ENCODE data around the gene SLC25A13.

SLC25A13 gene

DNA sequence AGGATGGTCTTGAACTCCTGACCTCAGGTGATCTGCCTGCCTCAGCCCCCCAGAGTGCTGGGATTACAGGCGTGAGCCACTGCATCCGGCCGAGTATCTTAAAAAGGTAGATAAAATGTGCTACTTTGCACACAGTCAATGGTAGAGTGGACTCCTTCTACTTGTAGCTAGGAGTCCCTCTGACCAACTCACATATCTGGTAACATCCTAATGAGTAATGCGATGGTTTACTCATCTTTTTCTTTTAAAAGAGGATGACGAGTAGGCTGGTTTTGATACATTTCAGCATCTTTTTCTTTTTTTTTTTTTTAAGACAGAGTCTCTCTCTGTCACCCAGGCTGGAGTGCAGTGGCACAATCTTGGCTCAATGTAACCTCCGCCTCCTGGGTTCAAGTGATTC lies 167.4 kb downstream of the SLC25A13 start:
- peak; percentile 12 for DNase-seq (ENCODE audit: low spot score)

DNA sequence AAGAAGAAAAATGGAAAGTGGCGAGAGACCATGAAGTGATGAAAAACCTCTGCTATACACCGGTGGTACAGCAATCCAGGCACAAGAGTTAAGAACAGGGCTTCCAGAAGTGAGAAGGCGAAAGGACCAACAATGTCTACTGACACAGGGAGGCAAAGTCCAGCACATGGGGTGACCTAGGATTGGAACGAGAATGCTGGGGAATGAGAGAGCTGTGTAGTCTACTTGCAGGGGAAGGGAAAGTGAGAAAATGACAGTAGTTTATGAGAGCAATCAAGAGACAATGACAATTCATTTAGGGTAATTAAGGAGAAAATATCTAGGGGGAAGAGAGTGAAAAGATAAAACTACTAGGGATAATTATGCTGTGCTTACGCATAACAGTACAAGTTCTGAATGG lies 169.2 kb downstream of the SLC25A13 start:
- no peak for DNase-seq (ENCODE audit: low spot score)

DNA sequence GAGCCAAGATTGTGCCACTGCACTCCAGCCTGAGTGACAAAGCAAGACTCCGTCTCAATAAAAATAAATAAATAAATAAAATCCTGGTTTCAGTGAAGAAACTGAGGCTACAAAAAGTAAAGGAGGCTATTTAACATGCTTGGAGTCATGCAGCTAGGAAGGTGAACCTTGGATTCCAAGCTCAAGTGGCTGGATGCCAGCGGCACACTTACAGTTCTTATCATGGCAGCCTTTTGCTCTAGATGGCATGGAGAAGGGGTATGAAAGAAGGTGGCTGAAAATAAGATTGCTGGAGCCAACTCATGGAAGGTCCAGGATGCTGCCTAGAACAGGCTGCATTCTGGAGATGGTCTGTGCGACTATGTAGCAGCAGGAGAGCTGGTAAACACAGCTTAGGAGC lies 170.0 kb downstream of the SLC25A13 start:
- DNase-seq (ENCODE audit: low spot score): no peak

- DNase-seq (ENCODE audit: low spot score): no peak
Measured at GRCh38 chr7:96144260-96144526, 177.7 kb downstream of the SLC25A13 start.

DNA sequence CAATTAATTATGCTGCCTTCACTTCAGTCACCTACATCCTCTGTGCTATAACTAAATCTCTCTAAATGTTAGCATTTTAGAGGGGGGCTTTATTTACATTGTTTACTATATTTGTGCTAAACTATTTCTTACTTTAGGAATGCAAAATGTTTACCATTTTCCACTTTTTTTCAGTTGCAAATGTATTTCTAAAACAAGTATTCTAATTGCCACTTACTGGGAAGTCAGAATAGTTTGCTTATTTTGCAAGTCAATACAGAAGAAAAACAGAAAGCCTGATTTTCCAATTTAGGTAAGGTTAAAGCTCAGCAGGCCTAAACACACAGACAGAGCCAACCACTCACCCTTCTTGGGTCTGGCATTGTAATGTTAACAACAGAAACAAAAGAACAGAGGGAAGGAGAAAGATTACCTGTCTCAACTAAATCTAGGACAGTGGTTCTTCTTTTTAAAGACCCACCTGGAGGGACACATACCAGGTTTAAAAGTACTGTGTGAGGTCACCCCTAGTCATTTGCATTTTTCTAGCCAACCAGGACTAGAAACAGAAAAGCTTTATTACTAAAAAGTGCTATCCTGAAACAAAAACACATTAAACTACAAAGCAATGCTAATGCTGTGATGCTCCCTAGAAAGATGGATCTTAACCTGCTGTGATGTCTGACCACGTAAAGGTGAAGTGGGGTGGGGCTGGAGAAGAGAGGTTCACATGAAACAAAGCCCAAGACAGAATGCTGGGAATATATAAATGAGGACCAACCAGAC lies 178.2 kb downstream of the SLC25A13 start:
- DNase-seq (ENCODE audit: low spot score): no peak

- DNase-seq (ENCODE audit: low spot score): no peak
Measured at GRCh38 chr7:96136600-96137239, 185.2 kb downstream of the SLC25A13 start.

DNA sequence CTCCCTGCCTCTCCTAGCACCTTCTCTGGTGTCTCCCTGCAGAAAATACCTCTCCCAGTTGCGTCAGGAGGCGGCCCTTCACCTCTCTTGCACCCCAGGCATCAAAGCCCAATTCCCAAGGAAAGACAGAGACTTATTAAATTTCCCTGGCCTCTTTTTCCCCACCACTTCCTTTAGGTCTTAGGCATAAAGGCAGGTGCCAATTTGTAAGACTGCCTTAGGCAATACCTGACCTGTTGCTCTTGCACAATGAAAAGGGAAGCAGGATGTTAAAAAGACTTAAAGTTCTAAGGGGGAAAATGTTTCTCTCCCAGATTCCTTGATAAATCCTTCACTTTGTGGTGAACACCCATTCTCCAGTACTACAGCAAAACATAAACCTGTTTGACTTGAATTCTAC lies 186.7 kb downstream of the SLC25A13 start:
- DNase-seq (ENCODE audit: low spot score): no peak

DNA sequence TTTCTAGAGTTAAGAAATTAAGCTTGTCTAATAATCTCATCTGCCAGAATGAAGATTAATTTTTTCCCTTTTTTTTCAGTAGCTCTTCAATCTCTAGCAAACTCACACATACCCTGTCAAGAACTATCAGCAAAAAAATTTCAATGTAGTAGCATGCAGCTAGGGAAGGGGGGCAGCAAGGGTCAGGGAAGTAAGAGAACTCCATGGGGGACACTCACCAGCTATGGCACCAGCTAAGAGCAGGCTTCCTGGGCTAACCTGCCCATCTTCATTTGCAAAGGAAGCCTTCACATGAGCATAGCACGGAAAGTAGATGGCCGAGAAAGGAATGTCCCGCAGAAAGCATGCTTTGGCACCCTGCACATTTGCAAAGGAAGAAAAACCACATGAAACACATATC lies 190.4 kb downstream of the SLC25A13 start:
- no peak for DNase-seq (ENCODE audit: low spot score)

DNA sequence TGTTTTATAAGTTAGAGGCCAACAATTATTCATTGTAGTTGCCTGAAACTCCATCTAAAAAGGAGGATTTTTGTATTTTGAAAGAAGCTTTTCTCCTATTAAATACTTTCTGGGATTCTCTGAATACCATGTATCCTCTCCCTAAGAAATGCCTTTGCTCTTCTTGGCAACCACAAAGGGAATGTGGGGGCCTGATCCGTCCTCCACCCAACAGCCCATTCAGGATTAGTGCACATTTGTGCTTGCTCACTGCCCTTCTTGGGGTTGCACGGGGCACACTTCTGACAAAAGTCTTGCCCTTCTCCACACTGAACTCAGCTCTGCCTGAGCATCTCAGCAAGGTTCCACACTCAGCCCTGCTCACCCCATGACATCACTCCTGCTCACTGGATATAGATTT lies 194.2 kb downstream of the SLC25A13 start:
- no peak for DNase-seq (ENCODE audit: low spot score)

DNA sequence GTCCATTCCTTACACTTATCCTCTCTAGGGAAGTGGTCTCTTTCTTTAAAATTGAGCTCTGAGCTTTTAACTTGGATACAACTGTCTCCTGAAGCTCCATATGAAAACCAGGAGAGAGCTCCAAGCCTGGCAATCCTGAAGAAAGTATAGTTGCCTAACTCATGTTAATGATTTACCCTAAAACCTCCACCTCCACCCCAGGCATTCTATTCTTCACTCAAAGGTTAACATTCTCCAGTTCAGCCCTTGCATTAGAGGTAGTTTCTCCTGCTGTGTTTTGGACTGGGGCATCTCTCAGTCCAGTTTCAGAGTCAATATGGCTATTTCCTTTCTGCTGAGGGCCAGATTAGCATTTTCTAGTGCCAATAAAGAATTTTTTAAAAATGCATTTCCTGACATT lies 195.5 kb downstream of the SLC25A13 start:
- no peak for DNase-seq (ENCODE audit: low spot score)

GRCh38 chr7:96122746-96123145 lies 199.2 kb downstream of the SLC25A13 start:
- DNase-seq (ENCODE audit: low spot score): no peak

- no peak for DNase-seq (ENCODE audit: low spot score)
Measured at GRCh38 chr7:96121752-96122151, 200.1 kb downstream of the SLC25A13 start.

DNA sequence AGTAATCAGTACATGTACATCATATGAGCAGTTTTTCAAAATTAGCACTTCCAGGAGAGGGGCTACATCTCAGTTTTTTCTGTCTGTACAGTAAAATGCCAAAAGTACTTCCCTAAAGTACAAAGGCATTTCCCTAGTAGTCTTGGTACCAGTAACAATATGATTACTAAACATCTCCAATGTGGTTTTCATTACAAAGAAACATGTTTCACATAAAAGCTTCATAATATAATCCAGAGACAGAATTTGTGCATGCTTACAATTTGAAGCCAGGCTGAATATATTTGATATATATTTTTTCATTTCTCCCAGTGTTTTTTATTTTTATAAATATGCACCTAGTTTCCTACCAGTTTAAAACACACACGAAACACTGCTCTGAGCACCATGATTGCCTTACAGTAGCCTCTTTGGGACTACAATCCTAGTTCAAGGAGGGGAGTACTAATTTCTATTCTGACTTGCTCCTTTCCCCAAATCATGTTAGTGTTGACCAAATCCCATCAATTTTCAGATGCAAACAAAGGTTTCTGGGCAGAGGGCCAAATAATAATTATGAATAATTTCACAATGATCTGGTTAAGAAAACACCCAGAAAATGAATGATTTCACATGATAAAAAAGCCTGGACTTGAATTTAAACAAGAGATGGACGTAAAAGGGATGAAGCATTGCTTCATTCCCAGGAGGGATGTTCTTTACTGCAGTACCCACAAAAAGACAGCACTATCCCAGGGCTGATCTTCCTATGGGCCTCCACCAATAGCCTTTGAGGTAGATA lies 201.3 kb downstream of the SLC25A13 start:
- DNase-seq (ENCODE audit: low spot score): no peak

DNA sequence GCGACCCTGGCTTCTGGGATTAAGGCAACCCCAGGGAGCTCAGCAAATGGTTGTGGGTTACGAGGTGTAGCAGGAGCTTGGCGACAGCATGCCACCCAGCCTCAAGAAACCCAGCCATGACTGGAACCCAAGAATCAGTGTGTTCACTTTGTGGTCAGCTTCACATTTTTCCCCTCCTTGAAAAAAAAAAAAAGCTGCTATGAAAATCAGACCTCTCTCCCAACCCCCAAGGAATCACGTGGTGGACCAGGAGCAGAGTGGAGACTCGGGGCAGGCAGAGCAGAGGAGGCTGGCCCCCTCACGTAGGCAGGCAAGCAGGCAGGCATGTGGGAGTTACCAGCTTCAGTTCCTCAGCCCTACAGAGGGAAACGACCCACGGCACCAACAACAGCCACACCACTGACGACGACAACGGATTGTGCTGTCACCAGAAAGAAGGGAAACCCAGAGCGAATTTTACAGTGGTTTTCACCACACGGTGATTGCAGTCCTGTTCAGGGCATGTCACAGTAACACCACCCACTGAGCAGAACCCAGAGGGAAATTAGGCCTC lies 203.4 kb downstream of the SLC25A13 start:
- DNase-seq (ENCODE audit: low spot score): no peak

DNA sequence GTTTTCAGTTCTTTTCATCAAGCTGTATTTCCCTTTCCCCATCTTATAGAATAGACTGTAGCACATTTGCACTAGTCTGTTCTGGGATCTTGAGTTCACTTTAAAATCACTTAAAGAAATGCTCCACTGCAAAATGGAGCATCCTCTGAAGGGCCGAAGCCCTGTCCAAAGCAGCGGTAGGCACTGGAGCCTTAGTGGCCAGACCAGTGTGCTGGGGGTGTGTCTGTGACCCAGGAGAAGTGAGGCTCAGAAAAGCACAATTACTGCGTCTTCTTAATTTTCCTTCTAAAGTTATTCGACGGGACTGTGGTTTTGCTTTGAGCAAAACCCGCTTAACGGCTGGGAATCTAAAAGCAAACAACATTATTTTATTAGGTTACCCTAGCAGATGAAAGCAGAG lies 205.7 kb downstream of the SLC25A13 start:
- no peak for DNase-seq (ENCODE audit: low spot score)

- DNase-seq (ENCODE audit: low spot score): no peak
Measured at GRCh38 chr7:96114190-96114589, 207.7 kb downstream of the SLC25A13 start.

- DNase-seq (ENCODE audit: low spot score): no peak
Measured at GRCh38 chr7:96111405-96111804, 210.5 kb downstream of the SLC25A13 start.

DNA sequence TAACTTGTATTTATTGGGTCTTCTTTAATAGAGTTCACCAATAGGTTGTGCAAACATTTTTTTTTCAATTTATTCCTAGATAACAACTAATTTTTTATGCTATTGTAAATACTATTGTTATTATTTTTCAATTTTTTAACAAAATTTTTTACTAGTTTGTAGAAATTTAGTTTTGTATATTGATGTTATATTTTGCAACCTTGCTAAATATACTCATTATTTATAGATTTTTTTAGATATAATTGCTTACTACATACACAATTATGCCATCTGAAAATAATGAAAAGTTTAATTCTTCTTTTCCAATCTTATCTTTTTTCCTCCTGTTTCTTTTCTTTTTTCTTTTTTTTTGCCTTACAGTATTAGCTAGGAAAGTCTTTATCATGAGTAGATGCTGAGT lies 216.9 kb downstream of the SLC25A13 start:
- no peak for DNase-seq (ENCODE audit: low spot score)

- no peak for DNase-seq (ENCODE audit: low spot score)
Measured at GRCh38 chr7:96102096-96102811, 219.6 kb downstream of the SLC25A13 start.

DNA sequence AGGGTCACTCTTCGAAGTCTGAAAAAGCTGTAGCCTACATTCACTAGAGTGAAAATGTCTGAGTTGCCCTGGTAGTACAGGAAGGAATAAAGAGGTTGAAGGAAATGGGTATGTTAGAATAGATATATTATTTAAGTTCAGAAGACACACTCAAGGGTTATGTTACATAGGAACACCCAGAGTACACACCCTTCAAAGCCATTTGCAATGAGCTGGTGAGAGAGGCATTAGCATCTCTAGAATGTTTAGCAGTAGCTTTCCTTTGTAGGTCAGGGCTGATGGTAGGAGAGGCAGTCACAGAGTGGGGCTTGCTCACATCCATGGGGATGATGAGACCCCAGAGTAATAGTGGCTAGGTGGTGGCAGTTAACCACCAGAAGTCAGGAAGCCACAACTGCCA lies 221.2 kb downstream of the SLC25A13 start:
- DNase-seq (ENCODE audit: low spot score): no peak

DNA sequence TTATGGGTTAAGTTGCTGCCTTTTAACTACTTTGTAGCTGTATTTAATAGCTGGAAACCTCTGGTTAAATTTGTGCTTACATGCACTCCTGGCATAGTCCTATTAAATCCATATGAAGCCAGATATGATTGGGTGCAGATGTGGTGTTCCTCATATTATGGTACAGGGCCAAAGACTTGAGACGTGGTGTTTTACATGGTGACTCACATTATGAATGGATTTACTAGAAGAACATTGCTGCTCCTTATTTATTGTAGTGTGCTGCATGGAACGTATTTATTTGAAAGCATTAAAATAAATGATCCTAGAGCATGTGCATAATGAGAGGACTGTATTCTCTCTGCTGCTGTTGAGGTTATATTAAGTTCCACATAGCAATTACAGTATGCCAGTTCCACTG lies 224.1 kb downstream of the SLC25A13 start:
- DNase-seq (ENCODE audit: low spot score): no peak

DNA sequence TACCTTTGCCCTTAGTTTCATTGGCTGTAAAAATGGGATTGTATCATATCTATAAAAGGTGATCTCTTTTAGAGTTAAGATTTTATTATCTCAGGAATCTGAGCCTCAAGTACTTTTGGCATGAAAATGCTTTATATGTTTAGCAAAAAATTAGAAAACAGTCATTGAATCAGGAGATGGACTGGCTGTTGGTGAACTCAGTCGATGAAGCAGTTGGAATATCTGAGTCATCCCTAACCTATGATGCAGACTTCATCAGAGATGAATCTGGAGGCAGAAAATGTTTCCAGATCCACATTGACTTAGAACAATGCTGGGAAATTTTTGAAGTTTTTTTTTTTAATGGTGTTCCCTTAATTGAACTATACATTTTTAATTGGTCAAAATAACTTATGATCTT lies 228.5 kb downstream of the SLC25A13 start:
- DNase-seq (ENCODE audit: low spot score): peak; percentile 60

All from AG08396 (cell line).